Right renal cortex interstitium (tissue), 3 donors: ENCODE measurements around the gene CA9. TPM values are rescaled to one million over a fixed set of nuclear protein-coding genes. Genes with fewer than 3 reads are reported as not detected.

Experiments
- DNase-seq, 3 donors: peaks; one replicate each; pipeline ENCODE4 v3.0.0-alpha.2; 2013; ENCODE audit warnings: low read depth in 3 of 3, low spot score in 2 of 3
- polyA plus RNA-seq, 3 donors: library from polyadenylated mRNA; unstranded; fragments of 120-200 nt; gene quantifications; one replicate each; pipeline ENCODE4 v1.2.1, GENCODE V29; 2013; ENCODE audit not compliant: insufficient read length in 3 of 3

CA9 gene
- polyA plus RNA-seq, 3 donors: 0.31 to 1.2 (median 0.60) TPM

- DNase-seq: no peak
Observed at GRCh38 chr9:35689542-35690293, 16.0 kb downstream of the CA9 start, which contains the start of gene TPM2. Gene TPM2, minus strand, starts transcription at chr9:35689925. Its CDS starts 108 bp downstream, at chr9:35689817.

GRCh38 chr9:35690294-35690613, 16.5 kb downstream of the CA9 start:
- DNase-seq: no peak

- DNase-seq: no peak
Observed at GRCh38 chr9:35690614-35691333, 17.0 kb downstream of the CA9 start.

- no peak for DNase-seq
Observed at GRCh38 chr9:35691334-35691650, 17.6 kb downstream of the CA9 start.

DNA sequence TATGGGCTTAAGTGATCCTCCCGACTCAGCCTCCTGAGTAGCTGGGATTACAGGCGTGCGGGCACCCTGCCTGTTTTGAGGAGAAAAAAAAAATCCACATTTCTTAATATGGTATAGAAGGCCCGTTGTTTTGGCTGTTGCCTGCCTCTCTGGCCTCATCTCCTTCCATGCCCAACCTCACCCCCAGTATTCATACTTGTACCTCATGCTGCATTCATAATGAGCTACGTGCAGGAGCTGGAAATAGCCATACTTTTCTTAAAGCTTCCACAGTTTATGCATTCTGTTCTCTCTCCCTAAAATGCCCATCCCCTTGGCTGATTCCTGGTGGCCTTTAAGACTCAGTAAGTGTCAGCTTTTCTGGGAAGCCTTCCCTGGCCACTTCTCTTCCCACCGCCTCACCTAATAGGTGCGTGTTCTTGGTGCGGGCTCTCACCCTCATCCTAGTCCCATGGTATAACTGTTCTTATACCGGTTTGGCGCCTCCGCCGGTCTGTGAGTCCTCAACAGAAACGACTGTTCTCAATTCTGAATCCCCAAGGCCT, 18.1 kb downstream of the CA9 start:
- no peak for DNase-seq

- DNase-seq: no peak
Observed at GRCh38 chr9:35695943-35696401, 22.2 kb downstream of the CA9 start.

GRCh38 chr9:35696520-35697215, 22.9 kb downstream of the CA9 start:
- no peak for DNase-seq

GRCh38 chr9:35697486-35697885, 23.8 kb downstream of the CA9 start:
- no peak for DNase-seq

GRCh38 chr9:35698231-35698630, 24.5 kb downstream of the CA9 start:
- no peak for DNase-seq

- DNase-seq: no peak
Observed at GRCh38 chr9:35700031-35700430, 26.3 kb downstream of the CA9 start.

DNA sequence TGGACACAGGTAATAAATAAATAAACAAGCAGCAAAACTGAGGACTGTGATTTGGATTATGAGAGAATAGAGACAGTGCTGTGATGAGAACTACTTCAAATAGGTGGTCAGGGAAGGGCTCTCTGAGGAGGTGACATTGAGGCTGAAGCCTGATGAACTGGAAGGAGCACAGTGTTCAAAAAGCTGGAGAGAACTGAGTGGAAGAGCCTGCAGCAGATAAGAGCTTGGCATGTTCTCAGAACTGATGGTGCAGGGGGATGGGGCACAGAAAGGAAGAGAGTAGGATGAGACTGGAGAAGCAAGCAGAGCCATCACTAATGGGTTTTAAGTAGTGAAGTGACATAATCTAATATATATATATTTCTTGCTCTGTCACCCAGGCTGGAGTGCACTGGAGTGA, 27.2 kb downstream of the CA9 start:
- DNase-seq: no peak

DNA sequence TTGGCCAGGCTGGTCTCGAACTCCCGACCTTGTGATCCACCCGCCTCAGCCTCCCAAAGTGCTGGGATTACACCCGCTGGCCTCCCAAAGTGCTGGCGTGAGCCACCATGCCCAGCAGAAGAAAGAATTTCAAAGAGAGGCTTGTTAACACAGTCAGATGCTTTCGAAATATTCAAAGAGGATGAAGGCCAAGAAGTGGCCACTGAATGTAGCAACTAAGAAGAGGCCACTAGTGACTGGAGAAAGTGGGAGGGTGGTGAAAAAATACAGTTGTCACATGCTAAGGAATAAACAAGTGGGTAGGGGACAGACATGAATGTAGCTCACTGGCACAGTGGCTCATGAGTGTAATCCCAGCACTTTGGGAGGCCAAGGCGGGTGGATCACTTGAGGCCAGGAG, 29.0 kb downstream of the CA9 start:
- no peak for DNase-seq

- DNase-seq: no peak
Observed at GRCh38 chr9:35703906-35704672, 30.4 kb downstream of the CA9 start.

- no peak for DNase-seq
Observed at GRCh38 chr9:35705372-35705771, 31.6 kb downstream of the CA9 start.

GRCh38 chr9:35705836-35706430, 32.2 kb downstream of the CA9 start:
- DNase-seq: no peak

GRCh38 chr9:35706951-35707350, 33.2 kb downstream of the CA9 start:
- DNase-seq: no peak

DNA sequence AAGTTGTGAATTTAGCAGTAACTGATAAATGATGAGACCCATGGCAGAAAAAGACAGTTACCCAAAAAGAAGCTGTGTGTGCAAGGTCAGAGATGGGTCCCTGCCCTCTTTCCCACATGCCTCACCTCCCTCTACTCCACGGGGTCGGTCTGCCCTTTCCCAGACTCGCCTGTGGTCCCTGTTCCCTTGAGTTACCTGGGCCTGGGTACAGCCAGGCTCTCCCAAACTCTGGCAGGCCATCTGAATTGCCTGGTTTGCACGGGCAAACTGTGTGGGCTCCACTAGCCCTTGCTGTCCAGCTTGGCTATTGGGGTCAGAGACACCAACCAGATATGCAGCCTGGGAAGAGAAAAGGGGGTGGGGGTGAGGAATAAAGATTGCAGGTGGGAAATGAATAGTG, 34.4 kb downstream of the CA9 start:
- no peak for DNase-seq

- DNase-seq: no peak
Observed at GRCh38 chr9:35710818-35711500, 37.2 kb downstream of the CA9 start.

GRCh38 chr9:35711501-35712428, 38.0 kb downstream of the CA9 start:
- no peak for DNase-seq
